Frontal cortex (tissue), 4 donors: Measurements from ENCODE around the gene TGFBR2. TPM values are rescaled to one million over a fixed set of nuclear protein-coding genes. Genes with fewer than 3 reads are reported as not detected.

Experiments used
- DNase-seq, 2 donors: peaks; one replicate each; pipeline ENCODE4 v3.0.0; 2012; ENCODE audit warnings: low spot score in 2 of 2
- FAIRE-seq: peaks from 2 replicates; lab custom pipeline; 2012; peaks lifted over from hg19 to GRCh38; lab: Jason Lieb, UNC
- total RNA-seq: library from RNA; depleted of rRNA; stranded (reverse); fragments of >200 nt; gene quantifications from one replicate; pipeline ENCODE4 v1.2.3, GENCODE V29; 2014
- donor health status: control.
- donor health status: control.
- donor health status: control.

TGFBR2 gene
- total RNA-seq, 1 donor from 2014 or later, result 4.5 TPM

DNA sequence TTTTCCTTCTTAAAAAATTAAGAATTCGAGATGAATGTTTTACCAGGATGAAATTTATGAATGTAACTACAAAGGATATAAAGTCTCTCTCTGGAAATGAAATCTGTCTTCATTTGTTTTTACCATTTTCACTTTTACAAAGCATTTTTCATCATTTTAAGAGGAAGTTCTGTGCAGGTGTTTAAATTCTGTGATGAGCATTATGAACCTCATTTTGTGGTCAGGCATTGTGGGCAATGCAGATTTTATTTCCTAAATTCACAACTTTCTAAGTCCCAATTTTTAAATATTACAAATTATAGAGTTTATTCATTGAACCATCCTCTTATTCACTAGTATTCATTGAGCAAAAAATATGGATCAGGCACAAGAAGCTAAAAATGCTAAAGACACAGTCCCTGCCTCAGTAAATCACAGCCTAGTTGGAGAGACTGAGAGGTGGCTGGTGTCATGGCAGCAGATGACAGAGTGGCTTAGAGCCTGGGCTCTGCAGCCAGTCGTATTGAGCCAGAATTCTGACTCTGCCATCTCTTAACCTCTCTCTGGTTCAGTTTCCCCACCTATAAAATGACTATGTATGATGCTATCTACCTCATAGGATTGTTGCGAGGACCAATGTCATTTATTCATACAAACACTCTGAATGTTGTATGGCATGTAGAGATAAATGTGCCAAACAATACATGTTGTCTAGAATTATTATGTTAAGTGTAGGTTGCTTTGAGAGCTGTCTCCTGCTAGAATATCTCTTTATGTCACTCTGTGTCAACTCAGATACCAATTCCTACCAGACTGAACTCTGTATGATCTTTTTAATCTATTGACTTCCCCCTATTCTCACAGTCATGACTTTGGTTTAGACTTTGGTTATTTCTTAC lies 7.5 kb upstream of the TGFBR2 start:
- FAIRE-seq, result no peak
- DNase-seq, result no peak

DNA sequence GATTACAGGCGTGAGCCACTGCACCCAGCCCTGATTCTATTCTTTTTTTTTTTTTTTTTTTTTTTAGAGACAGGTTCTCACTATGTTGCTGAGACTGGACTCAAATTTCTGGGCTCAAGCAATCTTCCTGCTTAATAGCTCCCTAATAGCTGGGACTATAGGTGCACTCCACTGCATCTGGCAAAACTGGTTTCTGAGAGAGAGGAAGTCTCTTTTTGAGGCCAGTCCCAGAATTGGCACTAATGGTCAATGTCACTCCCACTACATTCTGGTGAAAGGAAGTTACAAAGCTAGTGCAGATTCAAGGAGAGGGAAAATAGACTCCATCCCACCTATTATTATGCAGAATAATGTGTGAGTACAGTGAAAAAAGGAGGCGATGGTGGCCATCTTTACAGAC lies 5.8 kb upstream of the TGFBR2 start:
- no peak for FAIRE-seq

DNA sequence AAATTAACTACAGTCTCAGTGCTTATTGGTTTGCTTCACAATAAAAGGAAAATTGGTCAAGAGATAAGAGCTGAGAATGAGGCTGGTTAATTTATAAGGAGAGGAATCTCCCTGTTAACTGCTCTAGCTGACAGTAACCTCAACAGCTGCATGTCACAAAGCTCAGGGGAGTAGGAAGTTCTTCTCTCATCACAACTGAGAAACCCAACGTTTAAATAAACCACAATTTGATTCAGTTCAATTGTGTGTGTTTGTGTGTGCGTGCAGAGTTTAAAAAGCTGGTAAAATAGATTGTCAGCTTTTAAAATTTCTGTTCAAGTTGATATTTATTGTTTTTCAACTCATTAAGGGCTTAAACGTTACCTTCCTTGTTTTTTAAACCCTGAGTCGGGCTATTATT lies 3.5 kb upstream of the TGFBR2 start:
- FAIRE-seq, result no peak

More for the DNA sequence above, 5.8 kb upstream of the TGFBR2 start:
- no peak for DNase-seq

DNA sequence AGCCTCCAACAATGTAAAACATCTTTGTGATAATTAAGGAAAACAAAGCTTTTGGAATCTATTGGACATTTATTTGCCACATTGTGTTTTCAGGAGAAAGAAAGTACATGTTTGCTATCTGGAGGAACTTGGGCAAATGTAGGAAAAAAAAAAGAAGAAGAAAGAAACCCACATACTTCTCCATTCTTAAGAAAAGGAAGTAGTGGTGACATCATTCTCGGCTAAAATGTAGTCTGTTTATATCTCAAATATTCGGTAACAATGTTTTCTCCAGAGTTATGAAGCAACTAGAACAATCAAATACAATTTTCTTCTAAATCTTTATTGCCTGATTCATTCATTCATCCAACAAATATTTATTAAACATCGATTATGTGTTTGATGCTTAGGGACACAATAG lies 2.3 kb upstream of the TGFBR2 start:
- FAIRE-seq (no peak), DNase-seq (no peak)

More for the DNA sequence above, 3.5 kb upstream of the TGFBR2 start:
- DNase-seq, result no peak

DNA sequence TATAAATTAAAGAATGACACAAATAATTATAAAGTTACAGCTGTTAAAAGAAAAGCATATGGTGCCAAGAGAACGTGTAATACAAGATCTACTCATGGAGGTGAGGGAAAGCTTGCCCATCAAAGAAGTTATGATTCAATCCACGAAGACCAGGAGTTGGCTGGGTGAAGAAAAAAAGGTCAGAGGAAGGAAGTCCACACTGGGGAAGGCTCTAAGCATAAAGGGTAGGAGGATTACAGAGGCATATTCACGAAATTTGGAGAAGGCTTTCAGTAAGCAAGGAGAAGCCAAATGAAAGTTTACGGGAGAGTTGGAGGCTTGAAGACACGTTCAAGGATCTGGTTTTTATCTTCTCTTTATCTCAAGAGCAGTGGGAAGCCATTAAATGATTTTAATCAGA lies 1.8 kb upstream of the TGFBR2 start:
- no peak for DNase-seq
- no peak for FAIRE-seq

DNA sequence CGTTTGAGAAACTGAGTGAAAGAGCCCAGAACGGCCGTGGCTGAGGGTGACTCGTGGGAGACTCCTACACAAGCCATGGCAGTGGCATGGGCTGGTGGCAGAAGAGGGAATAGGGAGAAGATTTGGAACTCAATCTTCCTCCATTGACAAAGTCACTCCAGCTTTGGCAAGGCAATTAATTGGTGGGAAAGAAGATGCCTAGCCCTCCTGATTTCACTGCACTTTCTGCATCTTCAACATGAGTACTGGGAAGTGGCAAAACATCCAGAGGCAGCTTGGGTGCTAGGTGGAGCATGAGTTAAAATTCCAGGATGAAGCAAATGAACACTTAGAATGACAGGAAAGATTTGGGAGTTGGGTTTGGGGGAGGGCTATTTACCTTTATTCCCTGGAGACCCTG lies 1.4 kb upstream of the TGFBR2 start:
- no peak for DNase-seq
- no peak for FAIRE-seq

DNA sequence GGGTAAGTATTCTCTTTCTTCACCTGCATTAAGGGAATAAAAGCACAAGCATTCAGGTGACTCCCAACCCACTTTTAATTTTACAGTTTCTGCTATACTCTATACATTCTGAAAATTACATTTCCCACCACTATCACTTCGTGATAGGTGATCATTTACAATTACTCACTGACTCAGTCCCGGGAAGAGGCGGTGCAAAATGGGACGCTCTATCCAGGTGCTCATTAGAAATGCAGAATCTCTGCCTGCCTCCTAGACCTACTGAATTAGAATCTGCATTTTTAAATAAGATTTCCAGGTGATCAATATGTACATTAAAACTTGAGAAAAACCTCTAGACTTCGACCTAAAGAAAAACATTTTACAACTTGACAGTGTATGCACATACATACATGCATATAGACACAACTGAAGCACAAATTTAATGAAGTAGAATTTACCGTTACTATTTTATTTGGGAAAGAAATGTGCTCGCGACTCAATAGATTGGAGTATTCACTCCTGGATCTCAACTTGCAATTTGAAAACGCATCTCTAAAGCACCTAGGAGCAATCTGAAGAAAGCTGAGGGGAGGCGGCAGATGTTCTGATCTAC lies 598 bp upstream of the TGFBR2 start:
- no peak for FAIRE-seq
- DNase-seq, result no peak

DNA sequence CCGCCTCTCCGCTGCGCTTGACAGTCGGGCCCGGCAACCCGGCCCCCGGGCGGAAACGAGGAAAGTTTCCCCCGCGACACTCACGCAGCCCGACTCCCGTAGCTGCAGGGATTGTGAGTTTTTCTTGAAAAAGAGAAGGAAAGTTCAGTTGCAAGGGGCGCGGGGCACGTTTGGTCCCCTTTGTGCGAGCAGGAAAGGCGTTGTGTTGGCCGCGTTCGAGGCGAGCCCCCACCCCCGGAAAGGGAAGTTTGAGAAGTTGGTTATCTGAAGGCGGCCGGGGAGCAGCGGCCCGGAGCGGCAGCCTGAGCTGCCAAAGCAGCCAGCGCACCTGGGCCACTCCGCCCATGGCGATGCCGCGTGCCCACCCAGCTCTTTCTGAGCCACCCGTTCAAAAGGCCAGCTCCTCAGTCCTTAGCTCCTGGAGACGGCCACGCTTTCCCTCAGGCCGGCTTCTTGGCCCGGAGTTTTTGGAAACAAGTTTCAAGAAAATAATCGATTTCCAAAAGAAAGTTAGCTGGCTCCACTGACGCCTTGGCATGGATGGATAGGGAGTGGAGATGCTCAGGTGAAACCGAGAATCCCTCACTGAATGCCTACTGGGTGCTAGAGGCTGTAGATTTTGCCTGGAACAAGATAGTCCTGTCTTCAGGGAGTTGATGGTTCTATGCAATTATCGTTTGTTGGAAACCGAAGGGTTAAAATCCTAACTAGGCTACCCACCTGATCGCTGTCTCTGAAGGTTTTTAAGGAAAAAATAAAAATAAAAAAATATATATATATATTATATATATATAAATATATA lies 832 bp downstream of the TGFBR2 start:
- peak; percentile 22 to 30 for DNase-seq
- no peak for FAIRE-seq

DNA sequence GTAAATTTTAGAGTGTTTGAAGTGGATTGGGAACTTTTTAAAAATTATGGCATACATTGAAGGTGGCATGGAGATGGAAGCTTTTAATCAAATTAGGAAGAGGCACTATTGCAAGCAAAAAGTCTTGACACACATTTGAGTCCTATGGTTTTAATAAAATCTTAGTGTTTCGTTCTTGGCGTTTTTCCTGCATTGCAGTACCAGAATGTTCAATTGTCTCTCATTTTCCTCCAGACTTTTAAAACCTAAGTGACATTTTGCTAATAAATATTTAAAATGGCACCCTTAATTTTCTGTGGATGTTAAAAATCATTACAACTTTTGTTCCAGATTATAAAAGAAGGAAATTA lies 2.2 kb downstream of the TGFBR2 start:
- FAIRE-seq (no peak), DNase-seq (no peak)

DNA sequence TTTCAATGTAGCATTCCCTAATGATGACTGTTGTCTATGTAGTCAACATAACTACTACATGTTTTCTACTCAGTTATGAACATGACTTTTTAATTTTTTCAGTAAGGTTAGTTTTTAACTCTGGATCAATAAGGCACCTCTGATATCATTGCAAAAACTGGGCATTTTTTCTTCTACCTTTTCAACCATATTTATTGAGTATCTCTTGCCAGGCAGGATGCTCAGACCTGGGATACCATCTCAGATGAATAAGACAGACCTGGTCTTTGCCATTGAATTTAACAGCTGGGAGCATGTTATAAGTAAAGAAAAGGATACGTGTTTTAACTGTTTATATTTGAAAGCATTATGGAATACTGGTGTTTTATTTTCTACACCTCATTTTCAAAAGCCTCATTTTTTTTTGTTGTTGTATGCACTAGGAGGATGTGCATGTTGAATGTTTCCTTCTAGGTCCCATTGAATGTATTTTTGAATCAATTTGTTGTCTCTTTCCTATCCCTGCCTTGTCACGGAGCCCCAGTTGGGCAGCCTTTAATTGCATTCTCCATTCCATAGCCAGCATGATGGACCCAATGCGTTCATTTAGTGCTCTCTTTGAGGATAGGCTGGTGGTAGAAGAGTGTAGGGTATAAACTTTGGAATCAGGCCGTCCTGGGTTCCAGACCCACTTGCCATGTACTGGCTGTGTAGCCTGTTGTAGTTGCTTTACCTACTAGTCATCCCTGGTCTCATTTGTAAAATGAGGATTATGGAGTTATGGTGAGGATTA lies 3.7 kb downstream of the TGFBR2 start:
- FAIRE-seq (no peak), DNase-seq (no peak)

DNA sequence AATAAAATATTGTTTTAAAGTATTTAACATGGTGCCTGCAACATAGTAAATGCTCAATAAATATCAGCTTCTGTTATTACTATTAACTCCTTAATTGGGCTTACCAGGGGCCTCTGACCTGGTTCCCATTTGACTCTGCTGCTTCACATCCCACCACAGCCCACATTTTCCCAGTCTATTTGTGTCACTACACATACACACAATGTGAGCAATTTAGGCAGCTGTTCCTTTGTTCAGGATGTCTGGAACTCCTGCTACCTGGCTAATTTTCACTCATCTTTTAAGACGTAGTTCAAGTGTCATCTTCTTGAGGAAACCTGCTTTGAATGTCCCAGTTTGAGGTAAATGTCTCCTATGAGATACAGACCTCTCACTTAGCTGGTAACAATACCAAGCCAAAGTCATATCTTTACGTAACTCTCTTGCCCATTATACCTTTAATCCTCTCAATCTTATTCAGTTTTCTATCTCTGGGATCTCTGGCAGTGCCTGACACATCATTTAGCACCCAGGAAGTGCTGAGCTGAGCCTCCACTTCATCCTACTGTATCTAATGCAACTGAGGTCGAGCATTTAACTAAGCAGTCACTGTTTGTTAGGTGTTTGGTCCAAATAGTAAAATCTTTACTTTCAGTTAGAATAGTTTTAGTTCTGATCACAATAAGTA lies 4.4 kb downstream of the TGFBR2 start:
- DNase-seq, result no peak
- FAIRE-seq, result no peak

DNA sequence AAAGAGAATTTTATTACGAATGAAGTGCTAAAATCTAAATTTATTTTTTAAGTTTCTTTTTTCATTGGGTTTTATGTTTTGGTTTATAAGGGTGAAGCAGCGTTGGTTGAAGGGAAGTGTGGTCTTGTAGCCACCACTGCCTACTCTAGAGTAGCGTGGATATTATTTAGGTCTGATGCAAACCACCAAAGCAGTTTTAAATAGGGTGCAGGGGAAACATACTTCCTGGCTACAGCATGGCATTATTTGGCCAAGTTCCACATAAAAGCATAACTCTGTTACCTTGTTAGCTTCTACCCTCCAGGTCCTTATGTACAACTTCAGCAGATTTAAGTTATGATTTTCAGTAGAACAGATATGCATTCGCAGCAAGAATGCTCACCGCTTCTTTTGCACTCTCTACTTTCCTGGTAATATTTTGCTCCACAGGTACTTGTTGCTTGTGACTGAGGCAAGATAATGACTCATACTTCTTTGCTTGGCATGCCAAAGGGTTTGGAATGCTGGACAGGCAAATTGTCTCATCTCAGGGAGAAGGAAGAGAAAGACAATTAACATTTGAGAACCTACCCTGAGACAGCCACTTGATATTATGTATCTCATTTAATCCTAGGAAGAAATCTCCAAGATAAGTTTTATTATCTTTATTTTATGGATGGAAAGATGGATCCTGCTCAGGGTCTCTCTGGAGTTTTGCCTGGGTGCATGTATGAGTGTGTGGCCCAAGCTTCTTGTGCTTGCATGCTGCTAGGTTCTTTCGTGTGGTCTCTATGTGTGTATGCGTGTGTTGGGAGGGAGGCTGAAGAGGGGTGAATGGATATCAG lies 5.4 kb downstream of the TGFBR2 start:
- FAIRE-seq, result no peak

DNA sequence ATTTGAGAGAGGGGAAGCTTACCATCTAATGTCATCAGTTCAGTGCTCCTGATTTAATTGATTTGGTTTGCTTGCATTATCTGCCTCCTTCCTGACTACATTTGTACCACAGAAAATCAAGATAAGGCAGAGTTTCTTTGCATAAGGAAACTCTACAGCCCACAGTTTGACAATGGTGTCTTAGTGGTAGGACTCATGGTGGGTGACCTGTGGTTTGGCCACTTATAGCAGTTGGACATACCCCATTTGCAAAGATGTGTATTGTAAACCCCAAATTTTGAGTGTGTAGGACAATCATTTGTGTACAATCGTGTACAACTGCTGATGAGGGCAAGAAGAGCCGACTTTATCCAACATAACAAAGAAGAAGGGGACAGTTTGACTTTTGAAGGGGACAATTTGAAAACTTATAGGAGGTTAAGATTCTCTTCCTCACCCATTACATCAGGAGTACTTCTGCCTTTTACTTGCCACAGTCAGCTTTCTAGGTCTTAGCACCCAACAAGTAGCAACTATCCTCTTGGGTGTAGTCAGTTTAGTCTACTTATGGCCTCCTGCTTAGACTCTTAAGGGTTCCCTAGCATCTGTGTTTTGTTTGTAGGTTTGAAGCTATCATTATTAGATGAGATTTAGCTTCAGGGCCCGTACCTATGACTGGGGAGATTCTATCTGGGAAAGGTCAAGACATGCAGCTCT lies 6.2 kb downstream of the TGFBR2 start:
- FAIRE-seq, result no peak
- no peak for DNase-seq

More for the DNA sequence above, 5.4 kb downstream of the TGFBR2 start:
- DNase-seq, result no peak

DNA sequence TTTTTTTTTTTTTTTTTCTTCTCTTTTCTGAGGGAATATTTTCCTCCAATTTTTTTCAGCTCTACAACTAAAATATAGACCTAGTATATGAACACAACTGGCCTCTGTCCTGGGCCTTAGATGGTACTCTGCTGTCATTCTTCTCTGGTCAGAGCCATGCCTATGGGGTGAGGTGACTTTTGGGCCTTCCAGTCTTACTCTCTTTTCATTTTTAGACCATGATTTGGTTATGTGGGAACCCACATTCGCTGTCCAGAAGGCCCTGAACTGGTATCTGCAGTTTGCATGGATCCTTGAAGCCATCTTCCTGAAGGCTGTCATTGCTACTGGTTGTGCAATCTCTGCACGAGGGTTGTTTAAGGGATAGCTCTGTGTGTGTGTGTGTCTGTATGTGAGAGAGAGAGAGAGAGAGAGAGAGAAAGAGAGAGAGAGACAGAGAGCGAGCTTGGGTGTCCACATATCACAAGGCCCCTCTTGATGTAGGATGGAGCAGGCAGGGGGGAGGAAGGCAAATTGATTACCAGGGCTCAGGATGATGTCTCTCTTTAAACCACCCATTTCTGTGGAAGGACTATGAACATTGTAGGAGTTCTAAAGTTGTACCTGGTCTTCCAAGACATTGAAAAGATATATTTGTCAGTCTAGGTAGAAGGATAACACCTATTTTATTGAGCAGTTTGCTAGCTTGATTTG lies 6.9 kb downstream of the TGFBR2 start:
- no peak for FAIRE-seq
- no peak for DNase-seq

DNA sequence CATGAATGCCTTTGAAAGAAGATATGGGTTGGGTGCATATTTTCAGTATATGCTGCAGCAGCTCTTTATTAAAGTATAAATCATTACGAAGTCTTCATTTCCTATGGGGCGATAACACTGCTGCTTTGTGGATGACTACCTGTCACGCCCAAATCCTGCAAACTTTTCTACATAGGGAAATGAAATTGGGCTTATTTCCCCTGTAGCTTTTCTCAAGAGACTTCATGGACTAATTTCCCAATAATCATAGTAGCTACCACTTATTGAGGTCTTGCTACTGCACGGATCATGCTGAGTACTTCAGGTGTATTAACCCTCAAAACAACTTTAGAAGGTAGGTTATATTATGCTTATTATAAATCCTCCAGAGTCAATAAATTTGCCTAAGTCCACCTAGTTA lies 8.0 kb downstream of the TGFBR2 start:
- DNase-seq (no peak), FAIRE-seq (no peak)

DNA sequence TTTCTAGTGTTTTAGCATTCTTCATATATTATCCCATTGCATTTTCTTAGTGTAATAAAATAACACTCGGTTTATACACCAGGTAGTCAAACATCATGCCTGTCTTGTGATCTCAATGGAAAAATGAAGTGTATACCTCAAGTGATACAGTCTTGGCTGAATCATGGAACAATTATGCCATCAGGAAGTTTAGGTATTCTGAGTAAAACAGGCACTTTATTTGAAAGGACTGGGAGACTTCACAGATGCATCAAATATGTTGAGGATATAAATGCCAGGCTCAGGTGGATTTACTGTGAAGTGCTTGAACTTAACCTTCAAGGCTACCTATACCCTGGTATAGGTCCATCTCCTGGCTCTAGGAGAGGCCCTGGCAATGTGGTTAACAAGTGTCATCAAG lies 8.5 kb downstream of the TGFBR2 start:
- DNase-seq (no peak), FAIRE-seq (no peak)

DNA sequence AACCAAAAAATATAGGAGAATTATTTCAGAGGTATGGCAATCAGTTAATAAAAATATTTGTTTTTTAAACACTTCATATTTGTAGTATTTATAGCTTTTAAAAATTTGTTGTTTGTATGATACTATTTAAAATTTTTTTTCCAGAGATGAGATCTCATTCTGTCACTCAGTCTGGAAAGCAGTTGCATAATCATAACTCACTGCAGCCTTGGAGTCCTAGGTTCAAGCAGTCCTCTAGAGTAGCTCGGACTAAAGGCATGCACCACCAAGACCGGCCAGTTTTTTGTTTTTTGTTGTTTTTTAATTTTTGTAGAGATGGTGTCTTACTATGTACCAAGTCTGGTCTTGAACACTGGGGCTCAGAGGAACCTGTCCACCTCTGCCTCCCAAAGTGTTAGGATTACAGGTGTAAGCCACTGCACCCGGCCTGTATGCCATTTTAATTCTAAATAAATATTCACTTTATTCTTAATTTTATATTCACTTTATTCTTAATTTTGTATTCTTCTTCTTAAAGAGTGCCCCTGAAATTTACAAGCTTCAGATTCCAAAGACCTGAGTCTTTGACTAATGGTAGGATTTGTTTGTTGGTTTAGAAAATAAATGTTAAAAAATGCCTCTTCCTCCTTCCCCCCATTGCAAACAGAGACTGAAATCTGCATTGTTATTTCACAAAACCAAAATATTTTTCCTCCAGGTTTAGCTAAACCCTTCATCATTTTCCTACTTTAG lies 9.4 kb downstream of the TGFBR2 start:
- DNase-seq, result no peak
- peak; percentile 33 for FAIRE-seq
